AG08396 (cell line): ENCODE data around the gene GNA15.

Experiments used
- DNase-seq: peaks from one replicate; pipeline ENCODE4 v3.0.0; 2012; ENCODE audit warnings: low spot score, mixed read lengths

Gene GNA15

GRCh38 chr19:3208317-3209207, 72.7 kb downstream of the GNA15 start:
- no peak for DNase-seq

GRCh38 chr19:3210347-3211017, 74.6 kb downstream of the GNA15 start:
- DNase-seq: peak; percentile 82

- DNase-seq: no peak
These were observed 75.4 kb downstream of the GNA15 start for GRCh38 chr19:3211191-3211590.

- no peak for DNase-seq
These were observed 77.3 kb downstream of the GNA15 start for GRCh38 chr19:3213159-3213558.
